ENCODE data around the gene EBF3.

- no peak for TF ChIP-seq POLR2A (IDR thresholded peaks at IDR 0.05; ENCODE audit: low read depth, low read length)
- TF ChIP-seq POLR2AphosphoS5 (IDR thresholded peaks at IDR 0.05; ENCODE audit: low read depth, low read length), result no peak
- TF ChIP-seq TAF1 (IDR thresholded peaks at IDR 0.05; ENCODE audit: borderline replicate concordance, low read depth, low read length), result no peak
These were observed 14.2 kb downstream of the EBF3 start for GRCh38 chr10:129949891-129950291.

Data from GM12892 (cell line).